ENCODE data around the gene SFXN5.

Gene SFXN5

GRCh38 chr2:72937356-72937669 is 134.2 kb downstream of the SFXN5 start:
- Mint-ChIP-seq H3K36me3 (no peaks in the 10 kb centered on the region), H3K4me3 (no peak overlapping the region), H3K9me3 (no peaks in the 10 kb centered on the region), H3K27ac (no peak overlapping the region), H3K4me1 (peaks cover 11% of the 10 kb centered on the region)
- ATAC-seq = no peak
- no peak for DNase-seq (ENCODE audit: low spot score in 2 of 2)

GRCh38 chr2:72936660-72937355 is 134.7 kb downstream of the SFXN5 start:
- Mint-ChIP-seq H3K9me3 (no peaks in the 10 kb centered on the region), H3K27ac (no peak overlapping the region), H3K4me1 (peaks cover 11% of the 10 kb centered on the region), H3K4me3 (no peak overlapping the region), H3K36me3 (no peaks in the 10 kb centered on the region)
- no peak for ATAC-seq
- no peak for DNase-seq (ENCODE audit: low spot score in 2 of 2)

GRCh38 chr2:72935611-72935957 is 135.9 kb downstream of the SFXN5 start:
- H3K36me3 Mint-ChIP-seq = no peaks in the 10 kb centered on the region
- no peak overlapping the region for H3K27ac Mint-ChIP-seq
- H3K4me3 Mint-ChIP-seq = no peak overlapping the region
- no peak for ATAC-seq
- H3K4me1 Mint-ChIP-seq = peaks cover 11% of the 10 kb centered on the region
- no peak for DNase-seq (ENCODE audit: low spot score in 2 of 2)
- no peaks in the 10 kb centered on the region for H3K9me3 Mint-ChIP-seq

GRCh38 chr2:72934683-72935610 is 136.6 kb downstream of the SFXN5 start:
- ATAC-seq (no peak), DNase-seq (ENCODE audit: low spot score in 2 of 2) (no peak)
- H3K36me3 Mint-ChIP-seq = no peaks in the 10 kb centered on the region
- H3K4me3 Mint-ChIP-seq = no peak overlapping the region
- no peaks in the 10 kb centered on the region for H3K9me3 Mint-ChIP-seq
- no peak overlapping the region for H3K27ac Mint-ChIP-seq
- H3K4me1 Mint-ChIP-seq = peaks cover 11% of the 10 kb centered on the region

GRCh38 chr2:72933646-72934151 is 137.8 kb downstream of the SFXN5 start:
- H3K9me3 Mint-ChIP-seq = no peaks in the 10 kb centered on the region
- DNase-seq (ENCODE audit: low spot score in 2 of 2) = no peak
- no peaks in the 10 kb centered on the region for H3K36me3 Mint-ChIP-seq
- ATAC-seq = no peak
- no peak overlapping the region for H3K4me3 Mint-ChIP-seq
- H3K27ac Mint-ChIP-seq = no peak overlapping the region
- peaks cover 11% of the 10 kb centered on the region for H3K4me1 Mint-ChIP-seq

GRCh38 chr2:72933207-72933606 is 138.3 kb downstream of the SFXN5 start:
- no peak overlapping the region for H3K4me3 Mint-ChIP-seq
- no peaks in the 10 kb centered on the region for H3K9me3 Mint-ChIP-seq
- no peaks in the 10 kb centered on the region for H3K36me3 Mint-ChIP-seq
- DNase-seq (ENCODE audit: low spot score in 2 of 2) (no peak), ATAC-seq (no peak)
- peaks cover 11% of the 10 kb centered on the region for H3K4me1 Mint-ChIP-seq
- H3K27ac Mint-ChIP-seq = no peak overlapping the region

GRCh38 chr2:72932805-72933204 is 138.7 kb downstream of the SFXN5 start:
- ATAC-seq = no peak
- Mint-ChIP-seq H3K27ac (no peak overlapping the region), H3K4me1 (peaks cover 11% of the 10 kb centered on the region), H3K9me3 (no peaks in the 10 kb centered on the region), H3K4me3 (no peak overlapping the region), H3K36me3 (no peaks in the 10 kb centered on the region)
- DNase-seq (ENCODE audit: low spot score in 2 of 2) = no peak

GRCh38 chr2:72932045-72932740 is 139.3 kb downstream of the SFXN5 start:
- no peak for ATAC-seq
- peaks cover 11% of the 10 kb centered on the region for H3K4me1 Mint-ChIP-seq
- H3K27ac Mint-ChIP-seq = no peak overlapping the region
- no peaks in the 10 kb centered on the region for H3K9me3 Mint-ChIP-seq
- DNase-seq (ENCODE audit: low spot score in 2 of 2) = no peak
- no peaks in the 10 kb centered on the region for H3K36me3 Mint-ChIP-seq
- no peak overlapping the region for H3K4me3 Mint-ChIP-seq

GRCh38 chr2:72931280-72931910 is 140.1 kb downstream of the SFXN5 start:
- ATAC-seq (peak; percentile 85), DNase-seq (ENCODE audit: low spot score in 2 of 2) (no peak)
- Mint-ChIP-seq H3K36me3 (no peaks in the 10 kb centered on the region), H3K27ac (no peak overlapping the region), H3K9me3 (no peaks in the 10 kb centered on the region), H3K4me3 (no peak overlapping the region), H3K4me1 (peaks cover 11% of the 10 kb centered on the region)

- H3K9me3 Mint-ChIP-seq = no peaks in the 10 kb centered on the region
- H3K27ac Mint-ChIP-seq = no peak overlapping the region
- ATAC-seq (no peak), DNase-seq (ENCODE audit: low spot score in 2 of 2) (no peak)
- H3K36me3 Mint-ChIP-seq = peaks cover 2% of the 10 kb centered on the region
- H3K4me1 Mint-ChIP-seq = no peaks in the 10 kb centered on the region
- no peak overlapping the region for H3K4me3 Mint-ChIP-seq
These were observed 142.5 kb downstream of the SFXN5 start for GRCh38 chr2:72929010-72929409.

- Mint-ChIP-seq H3K36me3 (peaks cover 6% of the 10 kb centered on the region), H3K9me3 (no peaks in the 10 kb centered on the region), H3K4me1 (no peaks in the 10 kb centered on the region), H3K4me3 (no peak overlapping the region), H3K27ac (no peak overlapping the region)
- no peak for ATAC-seq
- no peak for DNase-seq (ENCODE audit: low spot score in 2 of 2)
These were observed 143.6 kb downstream of the SFXN5 start for GRCh38 chr2:72927619-72928550.

- Mint-ChIP-seq H3K9me3 (no peaks in the 10 kb centered on the region), H3K4me3 (no peak overlapping the region), H3K36me3 (peaks cover 6% of the 10 kb centered on the region), H3K4me1 (no peaks in the 10 kb centered on the region), H3K27ac (no peak overlapping the region)
- DNase-seq (ENCODE audit: low spot score in 2 of 2) (no peak), ATAC-seq (no peak)
These were observed 144.6 kb downstream of the SFXN5 start for GRCh38 chr2:72926811-72927465.

- Mint-ChIP-seq H3K4me1 (no peaks in the 10 kb centered on the region), H3K27ac (no peak overlapping the region), H3K36me3 (peaks cover 6% of the 10 kb centered on the region), H3K9me3 (no peaks in the 10 kb centered on the region), H3K4me3 (no peak overlapping the region)
- ATAC-seq = no peak
- no peak for DNase-seq (ENCODE audit: low spot score in 2 of 2)
These were observed 145.1 kb downstream of the SFXN5 start for GRCh38 chr2:72926368-72926767.

GRCh38 chr2:72925328-72925943 is 146.1 kb downstream of the SFXN5 start:
- H3K9me3 Mint-ChIP-seq = no peaks in the 10 kb centered on the region
- no peak overlapping the region for H3K4me3 Mint-ChIP-seq
- no peak overlapping the region for H3K27ac Mint-ChIP-seq
- H3K4me1 Mint-ChIP-seq = peaks cover 2% of the 10 kb centered on the region
- ATAC-seq (no peak), DNase-seq (ENCODE audit: low spot score in 2 of 2) (no peak)
- peaks cover 6% of the 10 kb centered on the region for H3K36me3 Mint-ChIP-seq

All from stimulated activated effector memory CD8-positive, alpha-beta T cell treated with anti-CD3 and anti-CD28 coated beads, Interleukin-12 subunit alpha, Interleukin-12 subunit beta, amount 100 ng/mL, for 72 hours (primary cell).